SH-SY5Y (cell line): Measurements from ENCODE around the gene ATP6V0D1.

ENCODE experiments used
- GATA2 ChIP-seq: IDR thresholded peaks from 2 replicates; pipeline ENCODE4 v1.6.1; 2011; ENCODE audit warnings: mild to moderate bottlenecking, low read depth, low read length
- GATA3 ChIP-seq: IDR thresholded peaks from 2 replicates; pipeline ENCODE4 v1.6.1; 2011; ENCODE audit warnings: low read depth, mild to moderate bottlenecking, low read length, moderate library complexity

The ATP6V0D1 gene

DNA sequence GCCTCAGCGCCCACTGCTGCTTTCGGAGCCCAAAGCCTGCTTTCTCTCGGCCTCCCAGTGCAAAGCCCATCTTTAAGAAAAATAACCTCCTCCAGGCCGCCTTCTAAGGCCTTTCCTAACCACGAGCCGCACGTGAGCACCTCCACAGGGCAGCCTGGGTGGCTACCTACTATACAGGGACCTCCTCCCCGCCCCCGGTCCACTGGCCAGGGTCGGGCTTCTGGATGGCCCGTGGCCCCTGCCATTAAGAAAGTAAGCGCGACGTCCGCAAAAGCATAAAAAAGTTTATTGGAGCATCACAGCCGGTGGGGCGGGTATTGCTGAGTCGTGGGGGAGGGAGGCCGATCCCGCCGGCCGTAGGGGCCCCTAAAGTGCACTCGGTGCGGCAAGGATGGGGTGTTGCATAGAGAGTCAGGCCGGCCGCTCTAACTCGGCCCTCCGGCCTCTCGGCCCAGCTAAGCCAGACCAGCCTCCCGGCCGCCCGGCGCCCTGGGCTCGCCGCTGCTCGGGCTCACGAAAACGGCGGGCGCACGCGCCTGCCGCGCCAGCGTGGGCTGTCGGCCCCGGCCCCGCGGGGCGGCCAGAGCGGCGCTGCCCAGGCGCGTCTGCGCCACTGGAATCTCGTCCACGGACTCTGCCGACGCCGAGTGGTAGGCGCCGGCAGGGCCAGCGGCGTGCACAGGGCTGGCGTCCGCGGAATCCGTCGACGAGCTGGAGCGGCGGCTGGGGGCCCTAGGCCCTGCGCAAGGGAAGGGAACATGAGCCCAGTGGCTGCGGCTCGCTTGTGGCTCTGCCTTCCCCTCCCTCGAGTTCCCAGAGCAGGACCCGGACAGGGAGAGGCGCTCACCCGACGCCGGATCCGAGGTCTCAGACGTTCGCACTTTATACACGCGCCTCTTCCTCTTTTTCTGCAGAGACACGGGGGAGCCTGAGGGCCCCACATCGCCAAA lies 86.5 kb downstream of the ATP6V0D1 start:
- TF ChIP-seq GATA2 (no peak), GATA3 (no peak)

DNA sequence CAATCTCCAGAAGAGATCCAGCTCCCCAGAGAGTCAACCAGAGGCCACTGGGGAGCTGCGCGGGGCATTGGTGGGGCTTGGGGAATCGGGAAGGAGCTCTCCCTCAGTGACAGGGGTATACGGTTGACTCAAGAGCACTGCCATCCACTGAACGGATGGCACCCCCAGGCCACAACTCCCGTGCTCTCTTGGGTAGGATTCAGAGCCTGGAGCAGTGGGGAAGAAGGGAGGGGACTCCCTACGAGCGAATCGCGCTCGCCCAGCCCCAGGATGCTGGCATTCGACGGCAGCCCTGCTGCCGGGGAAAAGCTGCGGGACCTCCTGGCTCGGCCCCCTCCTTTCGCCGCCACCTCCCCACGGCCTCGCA lies 87.2 kb downstream of the ATP6V0D1 start:
- no peak for TF ChIP-seq GATA3
- no peak for TF ChIP-seq GATA2

DNA sequence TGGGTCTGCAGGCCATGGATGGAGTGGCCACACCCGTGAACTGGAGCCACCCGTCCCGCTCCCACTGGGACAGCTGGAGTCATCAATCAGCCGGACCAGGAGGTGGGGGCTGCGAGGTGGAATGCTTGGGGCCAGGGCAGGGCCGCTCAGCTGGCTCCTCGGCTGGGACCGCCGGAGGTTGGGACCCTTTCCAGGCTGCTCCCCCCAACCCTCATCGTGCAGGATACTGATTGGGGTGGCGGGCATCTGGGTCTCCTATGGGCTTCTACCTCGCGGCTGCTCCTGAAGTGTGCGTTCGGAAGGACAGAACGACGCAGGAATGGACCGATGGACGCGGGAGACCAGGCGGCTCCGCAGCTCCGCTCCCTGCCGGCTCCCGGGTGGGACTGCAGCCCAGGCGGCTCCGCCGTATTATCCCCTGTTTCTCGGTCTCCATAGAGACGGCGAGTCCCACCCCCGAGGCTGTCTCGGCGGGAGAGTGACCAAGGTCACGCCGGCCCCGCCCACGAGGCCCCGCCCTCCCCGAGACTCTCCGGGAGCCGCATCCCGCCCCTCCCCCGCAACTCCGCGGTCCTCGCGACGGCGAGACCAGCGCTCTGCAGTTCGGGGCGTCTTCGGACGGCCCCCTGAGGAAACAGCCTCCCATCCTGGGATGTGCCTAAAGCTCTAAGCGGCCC lies 87.7 kb downstream of the ATP6V0D1 start, which contains the start of gene TPPP3:
Gene TPPP3, minus strand, starts transcription at position 388 of the 677 bp plus-strand sequence. CDS start 2,387 bp downstream, outside the sequence.
- TF ChIP-seq GATA3 (no peak), GATA2 (no peak)

DNA sequence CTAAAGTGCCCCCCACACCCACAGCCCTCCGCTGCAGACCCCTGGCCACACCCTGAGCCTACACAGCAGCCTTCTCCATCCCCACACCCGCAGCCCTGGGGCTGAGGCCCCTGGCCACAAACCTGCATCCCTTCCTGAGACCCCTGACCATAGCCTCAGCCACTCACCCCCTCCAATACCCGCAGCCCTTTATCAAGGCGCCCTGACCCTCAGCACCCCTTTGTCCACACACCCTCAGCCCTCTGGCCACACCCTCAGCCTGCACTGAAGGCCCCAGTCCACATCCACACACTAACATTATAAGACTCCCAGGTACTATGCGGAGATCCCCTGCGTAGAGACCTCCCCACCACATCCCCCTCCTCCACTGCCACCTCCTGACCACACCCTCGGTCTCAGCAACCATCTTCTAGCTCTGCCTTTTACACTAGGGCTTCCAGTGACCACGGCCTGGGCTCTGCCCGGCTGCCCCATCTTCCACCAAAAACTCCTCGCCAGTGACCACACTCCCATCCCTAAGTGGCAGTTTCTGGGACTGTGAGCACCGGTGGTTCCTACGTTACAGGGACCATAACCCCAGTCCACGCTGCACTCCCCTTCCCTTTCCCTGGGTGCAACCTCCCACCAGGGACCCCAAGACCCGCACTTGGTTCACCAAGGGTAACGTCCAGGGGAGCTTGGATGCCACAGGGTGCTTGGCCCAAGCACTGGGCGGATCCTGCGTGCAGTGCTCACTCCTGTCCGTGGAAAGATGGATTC lies 88.5 kb downstream of the ATP6V0D1 start:
- no peak for TF ChIP-seq GATA3
- no peak for TF ChIP-seq GATA2

DNA sequence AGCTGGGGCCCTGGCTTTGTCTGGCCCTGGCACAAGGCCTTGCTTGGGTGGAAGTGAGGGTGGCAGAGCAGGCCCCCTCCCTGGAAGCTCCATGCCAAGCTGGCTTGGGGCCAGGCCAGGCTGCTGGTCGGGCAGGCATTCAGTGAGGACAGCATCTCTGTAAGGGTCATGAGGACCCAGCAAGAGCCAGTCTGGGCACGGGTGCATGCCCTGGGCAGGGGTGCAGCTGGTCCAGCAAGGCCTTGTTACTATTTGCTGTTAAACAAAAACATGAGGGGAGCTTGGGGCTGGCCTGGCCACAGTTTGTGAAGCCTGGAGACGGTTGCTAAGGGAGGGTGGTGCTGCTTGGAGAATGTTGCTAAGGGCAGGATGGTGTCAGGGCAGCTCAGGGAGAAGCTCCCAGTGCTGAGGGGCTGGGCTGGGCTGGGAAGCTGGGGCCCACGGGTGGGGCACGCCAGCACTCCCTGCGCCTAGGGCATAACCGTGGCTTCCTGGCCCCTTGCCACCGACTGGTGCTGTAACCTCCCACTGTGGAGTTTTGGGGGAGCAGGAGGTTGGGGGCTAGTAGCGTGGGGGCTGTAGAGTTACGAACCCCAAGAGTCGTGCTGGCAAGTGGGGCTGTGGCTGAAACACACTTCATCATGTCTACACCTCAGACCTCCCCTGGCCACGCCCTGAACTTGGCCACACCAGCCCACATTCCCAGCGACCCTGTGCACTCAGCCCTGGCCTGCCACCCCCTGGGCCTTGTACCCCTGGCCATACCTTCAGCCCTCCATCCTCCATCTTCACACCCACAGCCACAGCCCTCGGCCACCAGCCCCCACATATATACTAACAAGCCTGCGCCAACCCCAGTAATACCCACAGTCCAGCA lies 89.3 kb downstream of the ATP6V0D1 start:
- TF ChIP-seq GATA2: no peak
- no peak for TF ChIP-seq GATA3

DNA sequence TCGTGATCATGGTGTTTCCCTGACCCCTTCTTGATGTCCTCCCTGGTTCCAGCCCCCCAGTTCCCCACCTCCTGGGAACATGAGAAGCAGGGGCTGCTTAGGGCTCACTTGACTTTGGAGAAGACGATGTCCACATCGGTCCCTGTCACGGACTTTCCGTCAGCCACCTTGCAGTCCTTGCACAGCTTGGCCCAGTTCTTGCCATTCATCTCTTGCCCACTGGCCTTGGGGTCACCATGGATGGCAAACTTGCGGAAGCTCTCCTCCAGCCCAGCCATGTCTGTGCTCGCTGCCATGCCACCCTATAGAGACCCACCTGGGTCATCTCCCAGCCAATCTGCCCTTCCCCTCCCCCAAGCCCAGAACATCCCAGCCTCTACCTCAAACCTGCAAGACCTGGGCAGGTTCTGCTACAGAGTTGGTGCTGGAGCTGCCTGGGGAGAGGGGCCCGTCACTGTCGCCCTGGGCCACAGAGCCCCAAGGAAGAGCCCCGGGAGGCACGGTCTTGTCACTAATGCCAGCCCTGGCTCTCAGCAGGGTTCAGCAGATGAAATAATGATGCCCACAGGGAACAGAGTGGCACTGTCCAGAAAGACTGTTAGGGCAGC lies 90.0 kb downstream of the ATP6V0D1 start:
- no peak for TF ChIP-seq GATA2
- TF ChIP-seq GATA3: no peak

DNA sequence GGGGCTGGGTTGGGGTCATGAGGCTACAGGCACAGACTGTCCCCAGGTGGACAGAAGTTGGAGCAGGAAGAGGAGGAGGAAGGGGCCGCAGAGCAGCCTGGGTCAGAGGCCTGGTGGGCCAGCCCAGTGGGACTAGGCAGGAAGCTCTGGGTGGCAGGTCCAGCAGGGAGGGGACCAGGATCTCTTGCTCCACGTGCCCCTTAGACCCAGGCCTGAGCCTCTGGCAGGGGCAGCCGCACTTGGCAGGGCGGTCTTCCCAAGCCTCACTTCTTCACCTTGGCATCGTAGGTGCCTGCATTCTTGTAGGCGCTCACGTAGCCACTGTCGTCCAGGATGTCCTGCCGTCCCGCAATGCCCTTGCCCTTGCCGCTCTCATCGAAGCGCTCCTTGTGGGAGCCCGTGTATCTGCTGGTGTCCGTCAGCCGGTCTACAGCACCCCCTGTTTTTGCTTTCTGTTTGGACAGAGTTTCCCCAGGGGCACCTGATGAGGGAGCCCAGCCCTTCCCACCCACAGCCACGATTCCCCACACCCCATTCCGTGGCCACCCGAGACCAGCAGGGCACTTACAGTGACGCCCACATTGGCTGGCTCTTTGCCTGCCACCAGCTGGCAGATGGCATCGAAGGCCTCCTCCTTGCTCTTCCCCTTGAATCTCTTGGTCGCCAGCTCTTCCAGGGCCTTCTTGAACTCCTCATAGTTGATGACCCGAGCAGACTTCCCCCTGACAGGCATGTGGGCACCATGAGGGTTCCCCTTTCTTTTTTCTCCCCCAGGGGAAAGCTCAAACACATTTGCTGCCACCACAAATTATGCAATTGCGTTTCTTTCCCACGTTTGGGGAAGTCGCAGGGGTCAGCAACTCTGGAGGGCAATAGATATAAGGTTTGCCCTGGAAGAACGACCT lies 90.8 kb downstream of the ATP6V0D1 start:
- TF ChIP-seq GATA3 (no peak), GATA2 (no peak)

DNA sequence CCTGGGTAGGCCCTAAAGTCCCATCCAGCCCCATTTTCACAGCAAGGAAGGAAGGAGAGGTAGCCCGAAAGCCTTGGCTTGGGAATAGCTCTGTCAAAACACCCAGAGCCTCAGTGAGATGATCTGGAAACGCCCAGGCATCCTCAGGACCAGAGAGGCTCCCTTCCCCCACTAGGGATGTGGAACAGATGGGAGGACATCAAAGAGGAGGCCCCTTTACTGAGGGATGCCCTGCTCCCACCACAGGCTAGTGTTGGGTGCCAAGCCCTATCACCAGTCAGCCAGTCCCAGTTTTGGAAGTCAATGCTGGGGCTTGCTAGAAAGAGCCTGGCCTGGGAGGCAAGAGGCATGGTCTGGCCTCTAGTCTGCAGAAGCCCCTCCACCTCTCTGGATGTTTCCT lies 92.4 kb downstream of the ATP6V0D1 start:
- no peak for TF ChIP-seq GATA2

DNA sequence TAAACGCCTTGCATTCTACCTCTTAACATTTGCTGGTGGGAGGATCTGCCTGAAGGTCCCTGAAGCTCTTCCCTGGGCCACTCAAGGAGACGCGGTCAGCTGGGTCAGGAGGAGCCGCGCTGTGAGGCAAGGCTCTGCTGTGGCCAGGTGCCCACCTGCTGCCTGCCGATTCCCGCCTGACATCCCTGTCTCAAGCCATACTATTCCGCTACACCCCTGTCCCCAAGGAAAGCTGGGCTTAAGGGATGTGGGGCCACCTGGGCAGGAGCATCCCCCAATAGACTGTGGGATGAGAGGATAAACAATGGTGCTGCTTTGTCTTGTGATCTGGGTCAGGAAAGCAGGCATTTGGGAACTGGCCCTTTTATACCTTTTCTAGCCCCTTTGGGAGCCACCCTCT lies 92.8 kb downstream of the ATP6V0D1 start:
- TF ChIP-seq GATA3: no peak
- no peak for TF ChIP-seq GATA2
